ENCODE data around the gene HNRNPA3.

DNA sequence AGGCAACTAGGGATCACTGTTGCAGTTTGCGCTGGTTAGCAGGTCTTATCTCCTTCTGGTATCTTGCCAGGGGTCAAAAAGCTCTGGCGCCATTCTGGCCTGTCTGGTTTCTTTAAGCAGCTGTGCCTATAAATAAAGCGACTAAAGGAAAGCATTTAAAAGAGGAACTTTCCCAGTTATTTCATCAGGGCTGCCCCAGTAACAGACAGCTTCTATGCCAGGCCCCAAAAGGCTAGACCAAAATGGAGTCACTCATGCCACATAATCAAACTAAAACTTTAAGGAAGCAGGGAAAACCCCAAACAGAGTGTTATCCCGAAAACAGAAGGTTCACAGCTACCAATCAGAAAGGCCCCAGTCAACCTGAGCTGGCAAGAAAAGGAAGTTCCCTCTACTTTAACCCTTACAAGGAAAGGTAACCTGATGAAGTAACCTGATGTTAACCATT lies 41.2 kb upstream of the HNRNPA3 start:
- TF ChIP-seq POLR2AphosphoS5 (IDR thresholded peaks at IDR 0.05; ENCODE audit: low read length) (no peak), CBX5 (IDR thresholded peaks at IDR 0.05; ENCODE audit: low read depth) (no peak), EP300 (IDR thresholded peaks at IDR 0.05; ENCODE audit: borderline replicate concordance in 1 of 2, control insufficient read depth in 1 of 2, low read depth in 2 of 2, low read length in 2 of 2) (no peak), USF2 (IDR thresholded peaks at IDR 0.05; ENCODE audit: borderline replicate concordance, low read depth, low read length) (no peak), CEBPB (IDR thresholded peaks at IDR 0.05; ENCODE audit: borderline replicate concordance in 1 of 2, low read depth in 2 of 2, low read length in 2 of 2) (0 out of 4 replicates have a peak, but pooled peaks of 1 of the 2 experiments have one; percentile 28), SMAD1 (IDR thresholded peaks at IDR 0.05; ENCODE audit: low read depth, partially characterized antibody) (no peak), RAD21 (IDR thresholded peaks at IDR 0.05; ENCODE audit: insufficient read depth, low read depth, low read length) (no peak), CBFB (IDR thresholded peaks at IDR 0.05; ENCODE audit: low read depth) (no peak), IRF4 (IDR thresholded peaks at IDR 0.05; ENCODE audit: low read depth, low read length) (no peak), MYB (IDR thresholded peaks at IDR 0.05; ENCODE audit: borderline replicate concordance, low read depth, low read length) (no peak), RUNX3 (IDR thresholded peaks at IDR 0.05; ENCODE audit: low read length) (no peak)
- TF ChIP-seq, protein P1, sequence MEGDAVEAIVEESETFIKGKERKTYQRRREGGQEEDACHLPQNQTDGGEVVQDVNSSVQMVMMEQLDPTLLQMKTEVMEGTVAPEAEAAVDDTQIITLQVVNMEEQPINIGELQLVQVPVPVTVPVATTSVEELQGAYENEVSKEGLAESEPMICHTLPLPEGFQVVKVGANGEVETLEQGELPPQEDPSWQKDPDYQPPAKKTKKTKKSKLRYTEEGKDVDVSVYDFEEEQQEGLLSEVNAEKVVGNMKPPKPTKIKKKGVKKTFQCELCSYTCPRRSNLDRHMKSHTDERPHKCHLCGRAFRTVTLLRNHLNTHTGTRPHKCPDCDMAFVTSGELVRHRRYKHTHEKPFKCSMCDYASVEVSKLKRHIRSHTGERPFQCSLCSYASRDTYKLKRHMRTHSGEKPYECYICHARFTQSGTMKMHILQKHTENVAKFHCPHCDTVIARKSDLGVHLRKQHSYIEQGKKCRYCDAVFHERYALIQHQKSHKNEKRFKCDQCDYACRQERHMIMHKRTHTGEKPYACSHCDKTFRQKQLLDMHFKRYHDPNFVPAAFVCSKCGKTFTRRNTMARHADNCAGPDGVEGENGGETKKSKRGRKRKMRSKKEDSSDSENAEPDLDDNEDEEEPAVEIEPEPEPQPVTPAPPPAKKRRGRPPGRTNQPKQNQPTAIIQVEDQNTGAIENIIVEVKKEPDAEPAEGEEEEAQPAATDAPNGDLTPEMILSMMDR (IDR thresholded peaks at IDR 0.05 in 2 of 3, conservative IDR thresholded peaks at IDR 0.05 in 1 of 3; ENCODE audit: control insufficient read depth in 2 of 3, extremely low read depth in 1 of 3, insufficient read depth in 1 of 3, low read depth in 3 of 3, low read length in 3 of 3), result no peak
